Keratinocyte (primary cell): ENCODE data around the gene KCNK7.
A peak's percentile ranks its signal among the peaks of the same experiment; 100 is the strongest.

ENCODE experiments used
- EZH2 ChIP-seq: IDR thresholded peaks from one replicate; pipeline ENCODE4 v1.6.1; 2012; ENCODE audit warnings: inconsistent platforms, mild to moderate bottlenecking, low read length, moderate library complexity
- TF ChIP-seq, protein P1 (sequence below), 3 experiments: IDR thresholded peaks in 1 of 3; conservative IDR thresholded peaks in 1 of 3; optimal IDR thresholded peaks in 1 of 3; 2 replicates in 2 of 3; 3 replicates in 1 of 3; pipeline versions ENCODE3 to v1.5.1; 2011; ENCODE audit warnings: low read length in 3 of 3, mild to moderate bottlenecking in 3 of 3, moderate library complexity in 2 of 3, control low read depth in 1 of 3, inconsistent platforms in 1 of 3; ENCODE audit not compliant: insufficient read depth in 2 of 3; ENCODE audit errors: extremely low read depth in 1 of 3

DNA sequence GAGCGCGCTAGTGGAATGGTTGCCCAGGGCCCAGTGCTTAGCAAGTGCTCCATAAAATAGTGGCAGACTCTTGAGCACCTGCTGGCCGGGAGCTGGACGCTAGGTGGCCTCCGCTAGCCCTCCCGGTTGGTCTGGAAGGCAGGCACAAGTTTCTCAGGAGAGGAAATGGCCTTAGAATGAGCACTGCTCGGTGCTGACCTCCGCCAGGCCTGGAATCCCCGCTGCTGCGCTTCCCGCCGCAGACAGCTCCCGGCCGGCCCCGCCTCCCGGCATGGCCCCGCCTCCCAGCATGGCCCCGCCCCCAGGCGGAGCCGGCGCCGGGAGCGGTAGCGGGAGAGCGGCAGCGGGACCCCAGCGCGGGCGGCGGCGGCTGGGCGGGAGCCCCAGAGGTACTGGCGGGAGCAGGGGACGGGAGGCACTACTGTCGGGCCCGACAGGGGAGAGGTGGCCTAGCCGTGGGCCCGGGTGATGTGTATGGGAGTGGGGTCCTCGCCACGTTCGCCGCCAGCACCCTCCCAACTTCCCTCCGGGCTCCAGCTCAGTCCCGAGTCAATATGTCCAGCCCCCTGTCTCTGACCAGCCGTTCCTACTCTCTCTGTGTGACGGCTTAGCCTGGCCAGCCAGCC is 42.3 kb upstream of the KCNK7 start, which contains the start of gene SIPA1:
- TF ChIP-seq, protein P1, sequence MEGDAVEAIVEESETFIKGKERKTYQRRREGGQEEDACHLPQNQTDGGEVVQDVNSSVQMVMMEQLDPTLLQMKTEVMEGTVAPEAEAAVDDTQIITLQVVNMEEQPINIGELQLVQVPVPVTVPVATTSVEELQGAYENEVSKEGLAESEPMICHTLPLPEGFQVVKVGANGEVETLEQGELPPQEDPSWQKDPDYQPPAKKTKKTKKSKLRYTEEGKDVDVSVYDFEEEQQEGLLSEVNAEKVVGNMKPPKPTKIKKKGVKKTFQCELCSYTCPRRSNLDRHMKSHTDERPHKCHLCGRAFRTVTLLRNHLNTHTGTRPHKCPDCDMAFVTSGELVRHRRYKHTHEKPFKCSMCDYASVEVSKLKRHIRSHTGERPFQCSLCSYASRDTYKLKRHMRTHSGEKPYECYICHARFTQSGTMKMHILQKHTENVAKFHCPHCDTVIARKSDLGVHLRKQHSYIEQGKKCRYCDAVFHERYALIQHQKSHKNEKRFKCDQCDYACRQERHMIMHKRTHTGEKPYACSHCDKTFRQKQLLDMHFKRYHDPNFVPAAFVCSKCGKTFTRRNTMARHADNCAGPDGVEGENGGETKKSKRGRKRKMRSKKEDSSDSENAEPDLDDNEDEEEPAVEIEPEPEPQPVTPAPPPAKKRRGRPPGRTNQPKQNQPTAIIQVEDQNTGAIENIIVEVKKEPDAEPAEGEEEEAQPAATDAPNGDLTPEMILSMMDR (optimal IDR thresholded peaks at IDR 0.05 in 1 of 3, IDR thresholded peaks at IDR 0.05 in 1 of 3, conservative IDR thresholded peaks at IDR 0.05 in 1 of 3; ENCODE audit: extremely low read depth in 1 of 3, insufficient read depth in 2 of 3, low read length in 3 of 3): peak in 1 of 3 experiments; percentile 18
- TF ChIP-seq EZH2: no peak
